ENCODE data around the gene UBE2J2. TPM values are rescaled to one million over a fixed set of nuclear protein-coding genes. Genes with fewer than 3 reads are reported as not detected.

UBE2J2 gene
- total and polyA plus RNA-seq, 2 of the 13 experiments (the other 11 are each of a cell fraction or from before 2014, with no cell fraction given), result 25.4 to 29.4 TPM

GRCh38 chr1:1280782-1281481 lies 7.3 kb upstream of the UBE2J2 start:
- in situ Hi-C loops (cut with HindIII; ENCODE audit: extremely low pct_ligation_motif_present, low pct_unique_long_range_greater_than_20kb), result no loop called here
- ATAC-seq, result peak; percentile 17
- WGBS (ENCODE audit: low lambda C conversion rate), result 60% methylated on average over 7 of the region's 21 CpGs
- Histone ChIP-seq H2AFZ (ENCODE audit: low read length) (no peak overlapping the region), H3K4me1 (ENCODE audit: insufficient read depth, low read length) (peaks cover 50% of the 10 kb centered on the region), H3K4me3 (replicated peaks in 1 of 3; ENCODE audit: insufficient read depth in 1 of 3, low read depth in 2 of 3, low read length in 3 of 3) (peak overlapping the region in 1 of 3 experiments; percentile 59; a peak in 2 of 6 replicates), H3K9ac (ENCODE audit: insufficient read depth, low read depth, low read length) (peak overlapping the region; percentile 48; the same call in 1 of the 2 replicates), H3K27me3 (ENCODE audit: control insufficient read depth in 1 of 2, insufficient read depth in 2 of 2, low read length in 2 of 2) (peaks cover 0 to 2% of the 10 kb centered on the region in 2 experiments; a peak in 1 of 5 replicates), H3K4me2 (ENCODE audit: low read depth, low read length) (peak overlapping the region; percentile 82), H3K79me2 (ENCODE audit: insufficient read depth, low read length) (no peaks in the 10 kb centered on the region), H3K36me3 (replicated peaks in 1 of 2; ENCODE audit: control insufficient read depth in 1 of 2, insufficient read depth in 2 of 2, low read length in 2 of 2) (no peaks in the 10 kb centered on the region), H3K27ac (ENCODE audit: extremely low read length, insufficient read depth, low read length) (peak overlapping the region; percentile 73), H3K9me3 (ENCODE audit: low read length) (no peaks in the 10 kb centered on the region), H4K20me1 (ENCODE audit: insufficient read depth, low read length) (no peaks in the 10 kb centered on the region)
- CTCF ChIA-PET (ENCODE audit: low intra/inter-chr PET ratio, low total read pairs), result no interaction called here
- no peak for DNase-seq (ENCODE audit: low spot score)
- BruUV-seq (replicated peaks), result no TSS peak
- no peak for FAIRE-seq
- POLR2A ChIA-PET, result interaction anchor here (1.0 to 1.5 kb wide), 5 partner anchors 7 to 156 kb away, joined by 3 to 7 read pairs (median 6); partner anchors contain the start of gene UBE2J2
- intact Hi-C loops (cut with micrococcal nuclease; ENCODE audit: unreplicated experiment), result no loop called here
- no peak for TF ChIP-seq PAXIP1 (CRISPR knock-in tag; conservative IDR thresholded peaks at IDR 0.05)
- TF ChIP-seq ZNF672 (CRISPR knock-in tag; IDR thresholded peaks at IDR 0.05), result no peak
- TF ChIP-seq NPAS2 (CRISPR knock-in tag; IDR thresholded peaks at IDR 0.05; ENCODE audit: borderline replicate concordance), result no peak
- TF ChIP-seq, protein P1, sequence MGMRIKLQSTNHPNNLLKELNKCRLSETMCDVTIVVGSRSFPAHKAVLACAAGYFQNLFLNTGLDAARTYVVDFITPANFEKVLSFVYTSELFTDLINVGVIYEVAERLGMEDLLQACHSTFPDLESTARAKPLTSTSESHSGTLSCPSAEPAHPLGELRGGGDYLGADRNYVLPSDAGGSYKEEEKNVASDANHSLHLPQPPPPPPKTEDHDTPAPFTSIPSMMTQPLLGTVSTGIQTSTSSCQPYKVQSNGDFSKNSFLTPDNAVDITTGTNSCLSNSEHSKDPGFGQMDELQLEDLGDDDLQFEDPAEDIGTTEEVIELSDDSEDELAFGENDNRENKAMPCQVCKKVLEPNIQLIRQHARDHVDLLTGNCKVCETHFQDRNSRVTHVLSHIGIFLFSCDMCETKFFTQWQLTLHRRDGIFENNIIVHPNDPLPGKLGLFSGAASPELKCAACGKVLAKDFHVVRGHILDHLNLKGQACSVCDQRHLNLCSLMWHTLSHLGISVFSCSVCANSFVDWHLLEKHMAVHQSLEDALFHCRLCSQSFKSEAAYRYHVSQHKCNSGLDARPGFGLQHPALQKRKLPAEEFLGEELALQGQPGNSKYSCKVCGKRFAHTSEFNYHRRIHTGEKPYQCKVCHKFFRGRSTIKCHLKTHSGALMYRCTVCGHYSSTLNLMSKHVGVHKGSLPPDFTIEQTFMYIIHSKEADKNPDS (CRISPR knock-in tag; IDR thresholded peaks at IDR 0.05), result 0 out of 2 replicates have a peak, but pooled peaks have one; percentile 5
- TF ChIP-seq GATAD2A (CRISPR knock-in tag; IDR thresholded peaks at IDR 0.05), result no peak
- TF ChIP-seq NR2F2 (IDR thresholded peaks at IDR 0.05; ENCODE audit: borderline replicate concordance, low read depth), result no peak
- TF ChIP-seq ZNF639 (CRISPR knock-in tag; conservative IDR thresholded peaks at IDR 0.05), result no peak
- 0 out of 2 replicates have a peak, but pooled peaks have one; percentile 47 for TF ChIP-seq ZNF253 (CRISPR knock-in tag; IDR thresholded peaks at IDR 0.05; ENCODE audit: borderline replicate concordance)
- 0 out of 2 replicates have a peak, but pooled peaks have one; percentile 35 for TF ChIP-seq BRD4 (CRISPR knock-in tag; IDR thresholded peaks at IDR 0.05)
- TF ChIP-seq ZNF740 (CRISPR knock-in tag; IDR thresholded peaks at IDR 0.05), result no peak
- no peak for TF ChIP-seq TOPORS (CRISPR knock-in tag; IDR thresholded peaks at IDR 0.05)
- no peak for TF ChIP-seq ZNF569 (CRISPR knock-in tag; IDR thresholded peaks at IDR 0.05; ENCODE audit: borderline replicate concordance)
- TF ChIP-seq ZNF775 (CRISPR knock-in tag; IDR thresholded peaks at IDR 0.05; ENCODE audit: borderline replicate concordance), result no peak
- TF ChIP-seq, protein P2, sequence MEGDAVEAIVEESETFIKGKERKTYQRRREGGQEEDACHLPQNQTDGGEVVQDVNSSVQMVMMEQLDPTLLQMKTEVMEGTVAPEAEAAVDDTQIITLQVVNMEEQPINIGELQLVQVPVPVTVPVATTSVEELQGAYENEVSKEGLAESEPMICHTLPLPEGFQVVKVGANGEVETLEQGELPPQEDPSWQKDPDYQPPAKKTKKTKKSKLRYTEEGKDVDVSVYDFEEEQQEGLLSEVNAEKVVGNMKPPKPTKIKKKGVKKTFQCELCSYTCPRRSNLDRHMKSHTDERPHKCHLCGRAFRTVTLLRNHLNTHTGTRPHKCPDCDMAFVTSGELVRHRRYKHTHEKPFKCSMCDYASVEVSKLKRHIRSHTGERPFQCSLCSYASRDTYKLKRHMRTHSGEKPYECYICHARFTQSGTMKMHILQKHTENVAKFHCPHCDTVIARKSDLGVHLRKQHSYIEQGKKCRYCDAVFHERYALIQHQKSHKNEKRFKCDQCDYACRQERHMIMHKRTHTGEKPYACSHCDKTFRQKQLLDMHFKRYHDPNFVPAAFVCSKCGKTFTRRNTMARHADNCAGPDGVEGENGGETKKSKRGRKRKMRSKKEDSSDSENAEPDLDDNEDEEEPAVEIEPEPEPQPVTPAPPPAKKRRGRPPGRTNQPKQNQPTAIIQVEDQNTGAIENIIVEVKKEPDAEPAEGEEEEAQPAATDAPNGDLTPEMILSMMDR (CRISPR knock-in tag; IDR thresholded peaks at IDR 0.05), result no peak
- no peak for TF ChIP-seq NCOA1 (CRISPR knock-in tag; IDR thresholded peaks at IDR 0.05)

Measured in HepG2 (cell line).